Pancreas (tissue), 10 donors: Measurements from ENCODE around the gene ATP5F1E. TPM values are rescaled to one million over a fixed set of nuclear protein-coding genes. Genes with fewer than 3 reads are reported as not detected.

Source experiments
- ATAC-seq, 4 donors: fragments of 200-7000 bp; cut with Tn5 transposase; one replicate each; pipeline versions ENCODE4 v1.8.0 to v1.9.1; 2020; ENCODE audit warnings: mild to moderate bottlenecking in 4 of 4, moderate library complexity in 4 of 4
- DNase-seq, 6 donors: peaks; one replicate each; pipeline ENCODE4 v3.0.0-alpha.2; 2020
- FAIRE-seq: peaks from 2 replicates; lab custom pipeline; 2012; peaks lifted over from hg19 to GRCh38; lab: Jason Lieb, UNC
- H3K27ac ChIP-seq, 4 donors: fragments of 200-600 bp; sonication (generic); 1 replicate in 3 of 4; 2 replicates in 1 of 4; pipeline versions ENCODE4 v1.5.0 to v1.8.0; 2020
- H3K27me3 ChIP-seq, 4 donors: fragments of 200-600 bp; one replicate each; pipeline ENCODE4 v1.8.0; 2021
- H3K36me3 ChIP-seq, 3 donors: fragments of 200-600 bp; sonication (generic) in 1 of 3; one replicate each; pipeline versions ENCODE4 v1.5.0 to v1.8.0; 2020 to 2021
- H3K4me1 ChIP-seq, 3 donors: fragments of 200-600 bp; one replicate each; pipeline ENCODE4 v1.8.0; 2021
- H3K4me3 ChIP-seq, 4 donors: fragments of 200-600 bp; sonication (generic) in 2 of 4; one replicate each; pipeline versions ENCODE4 v1.5.0 to v1.8.0; 2020 to 2021
- H3K9me3 ChIP-seq, 4 donors: fragments of 200-600 bp; one replicate each; pipeline ENCODE4 v1.8.0; 2021
- WGBS, 2 donors: extraction: QIAGEN DNeasy Blood & Tissue Kit; methylation state at CpG; one replicate each; pipeline ENCODE4 v1.1.7; 2013; 5-methylcytosine and 5-hydroxymethylcytosine counted together
- intact Hi-C, 3 donors: fragments of 100-400 bp; cut with DNase I; formaldehyde crosslinking; loops; one replicate each; pipeline versions ENCODE4 v1.11.1 to v1.14.2; 2022
- polyA plus RNA-seq, 2 donors: library from polyadenylated mRNA; stranded (reverse); fragments of 200-250 nt; gene quantifications; one replicate each; pipeline ENCODE4 v1.2.3, GENCODE V29; 2013
- total RNA-seq, 6 donors: library from RNA; stranded (reverse); fragmentation: NEBNext Ultra II Directional in 4 of 6; extraction: Animal tissue kit (Norgen Biotek cat#: 25700) in 4 of 6; gene quantifications; one replicate each; pipeline versions ENCODE4 v1.2.1 to v1.2.4, GENCODE V29; 2021 to 2023
- TF ChIP-seq, protein P1 (sequence below), 4 donors: fragments of 200-600 bp; sonication (generic) in 3 of 4; IDR thresholded peaks; one replicate each; pipeline versions ENCODE4 v1.5.0 to v1.8.0; 2021; ENCODE audit warnings: antibody characterized with exemption in 4 of 4
- donor health status: healthy with polysubstance abuse.
- donor health status: DM: no; HTN: no; CAD: no; lungs with moderate emphysema.
- donor health status: DM: no; HTN: no; CAD: no.
- donor health status: control.
- donor health status: control.
- donor health status: Bipolar disorder and iron deficiency.
- donor health status: DM: yes; HTN: yes; CAD: no.
- donor health status: DM: no; HTN: no; CAD: no.
- donor health status: DM: no; HTN: no; CAD: no.
- donor health status: DM: yes; HTN: yes; CAD: no.

The ATP5F1E gene
- total and polyA plus RNA-seq, 8 donors: 11.2 to 38.0 (median 23.8) TPM

DNA sequence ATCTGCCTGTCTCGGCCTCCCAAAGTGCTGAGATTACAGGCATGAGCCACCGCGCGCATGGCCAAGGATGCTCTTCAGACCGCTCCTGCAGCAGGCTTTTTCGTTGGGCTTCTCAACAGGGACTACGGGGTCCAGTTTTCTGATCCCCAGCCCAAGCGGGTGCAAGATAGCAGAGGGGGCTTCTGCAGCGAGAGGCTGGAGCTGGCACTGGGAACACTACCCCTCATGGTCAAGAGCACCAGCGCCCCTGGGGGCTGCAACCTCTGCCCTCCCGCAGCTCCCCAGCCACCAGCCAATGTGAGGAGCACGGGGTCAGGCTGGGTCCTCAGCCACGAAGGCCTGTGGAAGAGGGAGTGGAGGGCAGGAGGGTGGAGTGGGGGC, 31.1 kb downstream of the ATP5F1E start:
- H3K27ac ChIP-seq: no peak overlapping the region
- no peaks in the 10 kb centered on the region for H3K9me3 ChIP-seq
- H3K4me3 ChIP-seq: no peak overlapping the region
- intact Hi-C loops: no loop called here
- no peaks in the 10 kb centered on the region for H3K27me3 ChIP-seq
- 90 to 91% methylated on average over 13 of the region's 13 CpGs for WGBS, 2 donors
- ATAC-seq (no peak), FAIRE-seq (no peak), DNase-seq (peak in 1 of 6 donors; percentile 37)
- peaks cover 0 to 22% (median 0%) of the 10 kb centered on the region in 3 donors for H3K36me3 ChIP-seq
- TF ChIP-seq, protein P1, sequence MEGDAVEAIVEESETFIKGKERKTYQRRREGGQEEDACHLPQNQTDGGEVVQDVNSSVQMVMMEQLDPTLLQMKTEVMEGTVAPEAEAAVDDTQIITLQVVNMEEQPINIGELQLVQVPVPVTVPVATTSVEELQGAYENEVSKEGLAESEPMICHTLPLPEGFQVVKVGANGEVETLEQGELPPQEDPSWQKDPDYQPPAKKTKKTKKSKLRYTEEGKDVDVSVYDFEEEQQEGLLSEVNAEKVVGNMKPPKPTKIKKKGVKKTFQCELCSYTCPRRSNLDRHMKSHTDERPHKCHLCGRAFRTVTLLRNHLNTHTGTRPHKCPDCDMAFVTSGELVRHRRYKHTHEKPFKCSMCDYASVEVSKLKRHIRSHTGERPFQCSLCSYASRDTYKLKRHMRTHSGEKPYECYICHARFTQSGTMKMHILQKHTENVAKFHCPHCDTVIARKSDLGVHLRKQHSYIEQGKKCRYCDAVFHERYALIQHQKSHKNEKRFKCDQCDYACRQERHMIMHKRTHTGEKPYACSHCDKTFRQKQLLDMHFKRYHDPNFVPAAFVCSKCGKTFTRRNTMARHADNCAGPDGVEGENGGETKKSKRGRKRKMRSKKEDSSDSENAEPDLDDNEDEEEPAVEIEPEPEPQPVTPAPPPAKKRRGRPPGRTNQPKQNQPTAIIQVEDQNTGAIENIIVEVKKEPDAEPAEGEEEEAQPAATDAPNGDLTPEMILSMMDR (IDR thresholded peaks at IDR 0.05): no peak
- H3K4me1 ChIP-seq: peaks cover 3 to 10% (median 9%) of the 10 kb centered on the region in 3 donors

DNA sequence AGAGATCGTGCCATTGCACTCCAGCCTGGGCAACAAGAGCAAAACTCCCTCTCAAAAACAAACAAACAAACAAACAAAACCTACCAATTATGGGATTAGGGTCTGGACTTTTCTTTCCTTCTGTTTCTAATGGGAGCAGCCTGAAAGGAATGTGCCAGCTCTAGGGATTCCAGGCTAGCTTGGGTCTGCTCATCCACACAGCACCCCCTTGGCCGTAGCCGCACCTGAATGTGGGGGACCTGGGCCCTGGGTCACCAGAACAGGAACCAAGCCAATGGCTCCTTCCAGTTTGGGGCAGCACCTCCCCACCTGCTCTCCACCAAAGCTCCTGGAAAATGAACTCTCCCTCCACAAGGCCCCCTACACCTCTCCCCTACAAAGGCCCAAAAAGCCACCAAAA, 31.8 kb downstream of the ATP5F1E start:
- no peak for ATAC-seq
- FAIRE-seq: no peak
- H3K36me3 ChIP-seq: peaks cover 0 to 22% (median 0%) of the 10 kb centered on the region in 3 donors
- TF ChIP-seq, protein P1 (IDR thresholded peaks at IDR 0.05): no peak
- H3K4me3 ChIP-seq: no peak overlapping the region
- no peaks in the 10 kb centered on the region for H3K9me3 ChIP-seq
- peaks cover 0 to 4% (median 3%) of the 10 kb centered on the region in 3 donors for H3K4me1 ChIP-seq
- intact Hi-C loops: no loop called here
- WGBS, 2 donors: 73 to 75% methylated on average over 3 of the region's 3 CpGs
- H3K27ac ChIP-seq: no peak overlapping the region
- no peaks in the 10 kb centered on the region for H3K27me3 ChIP-seq
- no peak for DNase-seq

DNA sequence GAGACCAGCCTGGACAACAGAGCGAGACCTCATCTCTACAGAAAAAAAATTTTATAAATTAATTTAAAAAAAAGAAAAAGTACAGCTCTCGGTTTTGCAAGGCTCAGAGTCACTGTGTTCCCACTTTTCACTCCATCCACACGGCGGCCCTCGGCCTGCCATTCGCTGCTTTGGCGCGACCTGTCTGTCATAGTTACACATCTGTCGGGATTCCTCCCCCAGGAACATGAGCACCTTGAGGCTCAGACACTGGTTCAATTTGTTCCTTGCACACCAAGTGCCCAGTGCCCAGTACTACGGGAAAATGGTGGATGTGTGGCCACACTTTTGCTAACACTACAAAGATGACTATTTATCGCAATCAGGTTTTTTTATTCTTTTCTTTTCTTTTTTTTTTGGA, 33.5 kb downstream of the ATP5F1E start:
- DNase-seq (peak in 1 of 6 donors; percentile 32), ATAC-seq (no peak), FAIRE-seq (no peak)
- H3K4me3 ChIP-seq: no peak overlapping the region
- intact Hi-C loops: no loop called here
- H3K9me3 ChIP-seq: no peaks in the 10 kb centered on the region
- H3K4me1 ChIP-seq: peaks cover 0 to 3% (median 0%) of the 10 kb centered on the region in 3 donors
- TF ChIP-seq, protein P1 (IDR thresholded peaks at IDR 0.05): no peak
- 90 to 94% methylated on average over 11 of the region's 11 CpGs for WGBS, 2 donors
- H3K36me3 ChIP-seq: peaks cover 0 to 33% (median 4%) of the 10 kb centered on the region in 3 donors
- no peaks in the 10 kb centered on the region for H3K27me3 ChIP-seq
- no peak overlapping the region for H3K27ac ChIP-seq

DNA sequence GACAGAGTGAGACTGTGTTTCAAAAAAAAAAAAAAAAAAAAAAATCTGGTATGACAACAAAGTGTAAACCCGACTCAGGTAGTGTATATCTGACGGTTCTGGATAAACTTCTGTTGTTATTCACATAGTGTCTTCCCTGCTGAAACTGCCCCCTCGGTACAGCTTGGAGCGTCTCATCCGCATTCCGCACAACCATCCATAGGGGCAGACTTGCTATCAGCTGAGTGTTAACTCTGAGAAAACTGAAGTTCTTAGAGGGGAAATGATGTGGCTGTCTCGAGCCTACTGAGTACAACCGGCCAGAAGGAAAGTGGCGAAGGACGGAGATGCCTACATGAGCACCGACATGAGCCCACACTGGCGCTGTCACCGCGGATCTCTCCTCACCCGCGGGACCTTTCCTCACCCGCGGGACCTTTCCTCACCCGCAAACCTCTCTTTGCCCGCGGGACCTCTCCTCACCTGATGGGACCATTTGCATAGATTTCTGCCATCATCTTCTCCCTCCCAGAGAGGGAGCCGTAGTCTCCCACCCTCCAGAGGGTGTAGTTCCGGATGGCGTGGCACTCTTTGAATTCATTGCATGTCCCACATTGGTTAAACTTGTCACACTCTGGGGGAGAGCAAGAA, 34.9 kb downstream of the ATP5F1E start:
- 93 to 96% methylated on average over 24 of the region's 24 CpGs for WGBS, 2 donors
- FAIRE-seq: no peak
- peak in 1 of 6 donors; percentile 39 for DNase-seq
- Histone ChIP-seq H3K27ac (no peak overlapping the region), H3K4me1 (peaks cover 0 to 3% (median 0%) of the 10 kb centered on the region in 3 donors), H3K9me3 (no peaks in the 10 kb centered on the region), H3K4me3 (no peak overlapping the region), H3K36me3 (peaks cover 0 to 47% (median 12%) of the 10 kb centered on the region in 3 donors), H3K27me3 (no peaks in the 10 kb centered on the region)
- ATAC-seq: no peak
- intact Hi-C loops: no loop called here
- TF ChIP-seq, protein P1 (IDR thresholded peaks at IDR 0.05): no peak

DNA sequence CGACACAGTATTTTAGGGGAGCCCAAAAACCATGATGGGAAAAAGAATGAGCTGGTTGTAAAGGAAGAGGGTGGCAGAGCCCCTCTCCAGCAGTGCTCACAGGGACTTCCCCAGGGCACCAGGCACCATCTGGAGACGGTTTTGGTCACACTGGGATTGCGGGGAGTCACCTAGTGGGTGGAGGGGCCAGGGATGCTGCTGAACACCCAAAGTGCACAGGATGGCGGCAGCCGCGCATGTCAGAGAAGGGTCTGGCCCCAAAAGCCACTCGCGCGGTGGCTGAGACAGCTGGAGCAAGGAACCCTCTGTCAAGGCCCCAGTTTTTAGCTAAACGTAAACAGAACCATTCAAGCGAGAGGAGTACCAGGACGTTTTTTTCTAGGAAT, 35.9 kb downstream of the ATP5F1E start:
- FAIRE-seq (no peak), ATAC-seq (peak in 1 of 4 donors; percentile 6), DNase-seq (peak in 1 of 6 donors; percentile 43)
- Histone ChIP-seq H3K9me3 (no peaks in the 10 kb centered on the region), H3K36me3 (peaks cover 0 to 56% (median 17%) of the 10 kb centered on the region in 3 donors), H3K4me1 (peaks cover 0 to 3% (median 0%) of the 10 kb centered on the region in 3 donors), H3K27ac (peak overlapping the region in 2 of 4 donors; percentile 48 to 57), H3K4me3 (no peak overlapping the region), H3K27me3 (no peaks in the 10 kb centered on the region)
- TF ChIP-seq, protein P1 (IDR thresholded peaks at IDR 0.05): no peak
- intact Hi-C loops: no loop called here
- WGBS, 2 donors: 81 to 86% methylated on average over 12 of the region's 12 CpGs
